Measurements from ENCODE around the gene UBE2L5.

Gene UBE2L5

DNA sequence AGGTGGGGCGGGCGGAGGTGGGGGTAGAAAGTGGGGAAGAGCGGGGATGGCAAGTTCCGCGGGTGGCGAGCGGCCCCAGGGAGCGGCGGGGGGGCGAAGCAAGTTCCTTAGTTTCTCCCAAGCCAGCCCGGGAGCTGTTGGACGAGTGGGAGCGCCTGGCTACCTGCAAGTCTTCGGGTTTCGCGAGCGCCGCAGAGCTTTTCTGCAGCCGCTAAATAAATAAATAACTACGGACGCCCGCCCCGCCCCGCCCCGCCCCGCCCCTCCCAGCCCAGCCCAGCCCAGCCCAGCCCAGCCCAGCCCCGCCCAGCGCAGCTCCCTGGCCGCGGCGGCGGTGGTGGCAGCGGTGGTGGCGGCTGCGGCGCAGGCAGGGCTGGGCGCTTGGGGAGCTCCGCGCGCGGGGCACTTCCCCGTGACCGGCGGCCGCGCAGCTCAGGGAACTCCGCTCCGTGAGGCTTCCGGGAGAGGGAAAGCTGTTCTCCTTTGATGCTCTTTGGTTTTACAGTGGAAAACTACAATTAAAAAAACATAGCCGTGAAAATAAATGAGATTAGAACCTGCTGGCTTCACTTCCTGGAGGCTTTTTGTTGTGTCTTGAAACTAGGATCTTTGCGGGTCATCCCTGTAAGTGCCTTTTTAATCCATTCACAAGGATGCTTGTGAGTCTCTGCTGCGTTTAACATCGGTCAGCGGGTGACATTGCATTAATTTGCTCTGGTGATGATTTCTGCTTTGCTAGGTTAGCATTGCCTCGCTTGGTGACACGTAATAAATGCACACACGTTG, at the start of gene UBE2L5:
Gene UBE2L5 (plus strand): TSS at position 440 of the 786 bp plus-strand sequence. CDS start 5,498 bp downstream, outside the sequence.
- peaks cover 17% of the 10 kb centered on the region for H3K27me3 Mint-ChIP-seq
- H3K4me1 Mint-ChIP-seq, result peaks cover 13% of the 10 kb centered on the region
- CTCF ChIA-PET, result no interaction called here
- peak; percentile 77 for DNase-seq
- no peaks in the 10 kb centered on the region for H3K9me3 Mint-ChIP-seq
- no peaks in the 10 kb centered on the region for H3K36me3 Mint-ChIP-seq
- H3K27ac Mint-ChIP-seq, result peak within 1 kb of the TSS; percentile 62
- H3K4me3 Mint-ChIP-seq, result peak within 1 kb of the TSS; percentile 76

DNA sequence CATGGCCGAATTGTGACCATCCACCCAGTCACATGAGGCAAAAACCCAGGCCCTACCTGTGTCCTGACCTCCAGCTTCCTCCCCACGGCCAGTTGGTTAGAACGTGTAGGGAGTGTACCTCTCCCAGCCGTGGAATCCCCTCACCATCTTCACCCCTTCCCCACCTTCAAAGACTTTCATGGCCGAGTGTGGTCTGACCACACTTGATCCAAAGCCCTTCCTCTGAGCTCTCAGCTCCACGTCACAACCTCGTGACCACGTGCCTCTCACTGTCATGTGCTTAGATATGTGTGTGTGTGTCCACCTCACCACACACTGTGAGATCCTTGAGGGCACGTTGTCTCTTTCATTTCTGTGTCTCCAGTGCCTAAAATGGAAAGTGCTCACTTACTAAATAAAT, 48.6 kb upstream of the UBE2L5 start:
- CTCF ChIA-PET, result interaction anchor here (1.1 to 4.1 kb wide), 13 partner anchors 9 to 241 kb away, joined by 3 to 29 read pairs (median 5); no protein-coding TSS in a partner anchor

DNA sequence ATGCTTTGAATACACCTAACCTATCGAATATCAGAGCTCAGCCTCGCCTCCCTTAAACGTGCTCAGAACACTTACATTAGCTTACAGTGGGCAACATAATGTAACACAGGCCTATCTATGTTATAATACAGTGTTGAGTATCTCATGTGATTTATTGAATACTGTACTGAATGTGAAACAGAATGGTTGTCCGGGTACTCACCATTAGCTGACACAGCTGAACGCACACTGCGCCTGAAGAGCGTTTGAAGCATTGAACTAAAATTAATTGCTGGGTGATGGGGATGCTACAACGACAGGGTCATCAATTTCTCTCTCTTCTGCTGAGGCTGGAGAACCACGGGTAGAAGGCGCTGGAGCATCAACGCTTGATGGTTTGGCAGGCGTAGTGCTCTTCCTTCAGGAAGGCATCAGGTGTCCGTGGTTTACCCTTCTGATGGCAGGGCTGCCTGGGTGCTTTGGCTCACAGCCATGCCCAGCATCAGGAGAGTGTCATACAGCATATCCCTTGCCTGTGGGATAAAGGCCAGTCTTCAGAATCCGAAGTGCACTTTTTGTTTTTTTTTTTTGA, 46.9 kb upstream of the UBE2L5 start:
- peaks cover 94% of the 10 kb centered on the region for H3K4me1 Mint-ChIP-seq
- H3K9me3 Mint-ChIP-seq, result no peaks in the 10 kb centered on the region
- H3K36me3 Mint-ChIP-seq, result peaks cover 23% of the 10 kb centered on the region
- CTCF ChIA-PET, result interaction anchor here (0.9 to 4.1 kb wide), 14 partner anchors 8 to 243 kb away, joined by 3 to 31 read pairs (median 5); no protein-coding TSS in a partner anchor
- peak overlapping the region; percentile 82 for H3K4me3 Mint-ChIP-seq
- H3K27ac Mint-ChIP-seq, result peak overlapping the region; percentile 97
- DNase-seq, result no peak
- H3K27me3 Mint-ChIP-seq, result no peaks in the 10 kb centered on the region

More for the DNA sequence above, 48.6 kb upstream of the UBE2L5 start:
- Mint-ChIP-seq H3K4me3 (peak overlapping the region; percentile 82), H3K27ac (peak overlapping the region; percentile 97), H3K27me3 (no peaks in the 10 kb centered on the region), H3K4me1 (peaks cover 94% of the 10 kb centered on the region), H3K36me3 (peaks cover 36% of the 10 kb centered on the region), H3K9me3 (no peaks in the 10 kb centered on the region)
- peak; percentile 60 for DNase-seq

DNA sequence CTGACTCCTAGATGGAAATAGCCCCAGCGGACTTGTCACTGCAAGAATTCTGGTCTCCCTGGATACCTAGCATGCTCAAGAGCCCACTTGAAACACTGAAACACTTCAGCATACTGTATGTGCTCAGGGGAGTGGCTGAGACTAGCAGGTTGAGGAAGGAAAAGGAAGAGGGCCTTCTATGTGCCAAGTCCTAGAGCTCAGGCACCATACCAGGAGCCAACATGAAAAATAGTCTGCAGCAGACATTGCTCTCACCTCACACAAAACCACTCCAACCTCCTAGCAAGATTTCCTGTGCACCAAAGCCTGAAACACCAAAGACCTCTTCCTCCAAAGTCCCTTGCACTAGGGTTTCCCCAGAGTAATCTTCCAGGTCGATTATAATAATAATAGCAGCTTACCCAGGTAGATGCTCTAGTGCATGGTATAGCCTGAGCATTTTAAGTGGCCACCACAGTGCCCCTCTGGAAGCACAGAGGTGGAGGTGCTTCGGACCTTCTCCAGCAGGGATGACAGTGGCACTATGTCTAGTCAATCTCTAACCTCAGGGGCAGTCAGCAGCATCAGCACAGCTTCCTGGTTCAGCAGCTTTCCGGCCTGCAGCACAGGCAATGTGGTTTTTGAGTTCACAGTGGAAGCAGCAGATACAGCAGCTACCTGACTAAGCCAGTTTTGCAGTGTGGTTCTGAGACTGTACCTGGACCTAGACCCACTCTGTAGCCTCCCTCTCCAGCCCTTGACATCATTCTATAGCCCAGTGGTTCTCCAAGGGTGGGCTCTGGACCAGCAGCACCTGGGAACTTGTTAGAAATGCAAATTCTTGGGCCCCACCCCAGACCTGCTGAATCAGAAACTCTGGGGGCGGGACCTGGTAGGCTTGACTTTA, 45.6 kb upstream of the UBE2L5 start:
- peak; percentile 85 for DNase-seq
- H3K4me3 Mint-ChIP-seq, result peak overlapping the region; percentile 82
- H3K4me1 Mint-ChIP-seq, result peaks cover 90% of the 10 kb centered on the region
- peaks cover 17% of the 10 kb centered on the region for H3K36me3 Mint-ChIP-seq
- H3K27ac Mint-ChIP-seq, result peak overlapping the region; percentile 97
- H3K27me3 Mint-ChIP-seq, result no peaks in the 10 kb centered on the region
- CTCF ChIA-PET, result interaction anchor here (0.9 to 4.1 kb wide), 6 partner anchors 12 to 91 kb away, joined by 3 to 31 read pairs (median 4); no protein-coding TSS in a partner anchor
- peaks cover 3% of the 10 kb centered on the region for H3K9me3 Mint-ChIP-seq

DNA sequence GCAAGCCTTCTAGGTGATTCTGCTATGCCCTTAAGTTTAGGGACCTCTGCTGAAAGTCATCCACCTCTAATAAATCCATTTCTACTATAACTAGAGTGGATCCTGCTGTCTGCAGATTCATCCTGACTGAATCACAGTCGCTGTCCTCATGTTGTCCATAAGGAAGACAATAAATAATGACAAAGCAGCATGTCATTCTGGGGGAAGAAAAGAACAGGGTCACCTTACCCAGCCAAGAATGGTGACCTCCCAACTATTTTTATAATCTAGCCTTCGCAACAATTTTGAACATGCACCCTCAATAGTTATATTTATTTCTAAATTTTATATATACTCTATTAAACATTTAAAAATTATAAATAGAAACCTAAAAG, 45.0 kb upstream of the UBE2L5 start:
- Mint-ChIP-seq H3K27me3 (no peaks in the 10 kb centered on the region), H3K36me3 (peaks cover 17% of the 10 kb centered on the region), H3K4me1 (peaks cover 89% of the 10 kb centered on the region), H3K9me3 (peaks cover 3% of the 10 kb centered on the region), H3K4me3 (peak overlapping the region; percentile 82), H3K27ac (peak overlapping the region; percentile 97)
- CTCF ChIA-PET, result interaction anchor here (1.3 to 4.1 kb wide), 4 partner anchors 12 to 85 kb away, joined by 3 to 31 read pairs (median 16); no protein-coding TSS in a partner anchor
- no peak for DNase-seq

DNA sequence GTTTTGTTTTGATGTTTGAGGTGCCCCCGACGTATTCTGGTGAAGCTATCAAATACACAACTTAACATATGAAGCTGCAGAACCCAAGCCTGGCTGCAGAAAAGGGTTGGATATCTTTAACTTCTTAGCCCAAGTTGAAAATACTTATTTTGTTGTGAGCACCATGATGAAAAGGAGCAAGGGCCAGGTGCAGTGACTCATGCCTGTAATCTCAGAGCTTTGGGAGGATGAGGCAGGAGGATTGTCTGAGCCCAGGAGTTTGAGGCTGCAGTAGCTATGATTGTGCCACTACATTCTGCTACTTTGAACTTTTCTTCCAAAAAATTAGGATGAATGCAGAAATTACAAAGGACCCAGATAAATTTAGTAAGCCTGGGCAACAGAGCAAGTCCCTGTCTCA, 44.1 kb upstream of the UBE2L5 start:
- H3K27ac Mint-ChIP-seq, result peak overlapping the region; percentile 62
- DNase-seq, result no peak
- H3K27me3 Mint-ChIP-seq, result no peaks in the 10 kb centered on the region
- no peak overlapping the region for H3K4me3 Mint-ChIP-seq
- H3K36me3 Mint-ChIP-seq, result peaks cover 13% of the 10 kb centered on the region
- CTCF ChIA-PET, result interaction anchor here (1.0 kb wide), 1 partner anchor 11 kb away, joined by 5 read pairs; no protein-coding TSS in a partner anchor
- H3K9me3 Mint-ChIP-seq, result peaks cover 3% of the 10 kb centered on the region
- H3K4me1 Mint-ChIP-seq, result peaks cover 87% of the 10 kb centered on the region

DNA sequence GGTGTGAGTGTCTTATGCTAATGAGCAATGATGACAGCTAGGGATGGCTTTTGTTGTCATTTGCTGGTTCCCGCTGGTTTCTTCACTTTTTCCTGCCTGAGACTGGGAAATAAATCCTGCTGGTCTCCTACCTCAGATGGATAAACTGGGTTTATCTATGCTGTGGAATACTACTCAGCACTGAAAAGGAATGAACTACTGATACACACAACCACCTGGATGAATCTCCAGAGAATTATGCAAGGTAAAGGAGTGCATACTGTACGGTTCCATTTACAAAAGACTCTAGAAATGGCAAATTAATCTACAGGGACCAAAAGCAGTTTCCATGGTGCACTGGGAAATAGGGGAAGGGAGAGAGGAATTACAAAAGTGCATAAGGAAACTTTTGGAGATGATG, 41.2 kb upstream of the UBE2L5 start:
- Mint-ChIP-seq H3K27me3 (no peaks in the 10 kb centered on the region), H3K27ac (no peak overlapping the region), H3K9me3 (peaks cover 3% of the 10 kb centered on the region), H3K36me3 (peaks cover 5% of the 10 kb centered on the region), H3K4me3 (no peak overlapping the region), H3K4me1 (peaks cover 76% of the 10 kb centered on the region)
- CTCF ChIA-PET, result no interaction called here
- DNase-seq, result no peak

DNA sequence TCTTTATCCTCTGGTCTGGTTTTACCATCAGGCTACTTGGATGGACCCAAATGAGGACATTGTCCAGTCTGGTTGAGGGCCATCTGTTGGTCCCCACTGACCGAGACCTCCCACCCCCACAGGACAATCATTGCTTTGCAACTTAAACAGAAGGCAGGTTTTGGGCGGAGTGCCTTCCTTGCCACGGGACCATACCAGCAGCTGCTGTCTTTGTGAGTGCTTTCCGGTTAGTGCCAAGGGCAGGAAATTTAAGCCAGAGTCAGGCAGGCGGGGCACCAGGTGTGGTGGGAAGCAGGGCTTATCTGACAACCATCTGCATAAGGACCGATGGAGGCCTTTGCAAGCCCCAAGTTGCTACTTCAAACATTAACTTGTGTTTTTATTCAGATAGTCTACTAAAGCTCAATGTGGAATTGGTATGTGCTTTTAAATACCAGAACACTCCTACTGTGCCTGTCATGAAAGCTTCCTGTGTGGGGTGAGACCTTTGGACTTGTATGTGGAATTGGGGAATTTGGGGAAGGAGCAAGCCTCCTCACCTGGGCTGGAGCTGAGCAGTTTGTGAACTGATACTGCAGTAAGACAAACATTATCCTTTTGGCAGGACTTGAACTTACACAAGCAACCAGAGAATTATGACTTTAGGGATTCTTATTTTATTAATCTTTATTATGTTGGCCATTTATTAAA, 39.3 kb upstream of the UBE2L5 start:
- peaks cover 5% of the 10 kb centered on the region for H3K36me3 Mint-ChIP-seq
- H3K4me3 Mint-ChIP-seq, result no peak overlapping the region
- CTCF ChIA-PET, result interaction anchor here (0.9 to 1.1 kb wide), 2 partner anchors 9 to 11 kb away, joined by 3 to 5 read pairs; no protein-coding TSS in a partner anchor
- peaks cover 68% of the 10 kb centered on the region for H3K4me1 Mint-ChIP-seq
- H3K27ac Mint-ChIP-seq, result peak overlapping the region; percentile 67
- peak; percentile 43 for DNase-seq
- peaks cover 3% of the 10 kb centered on the region for H3K9me3 Mint-ChIP-seq
- no peaks in the 10 kb centered on the region for H3K27me3 Mint-ChIP-seq

DNA sequence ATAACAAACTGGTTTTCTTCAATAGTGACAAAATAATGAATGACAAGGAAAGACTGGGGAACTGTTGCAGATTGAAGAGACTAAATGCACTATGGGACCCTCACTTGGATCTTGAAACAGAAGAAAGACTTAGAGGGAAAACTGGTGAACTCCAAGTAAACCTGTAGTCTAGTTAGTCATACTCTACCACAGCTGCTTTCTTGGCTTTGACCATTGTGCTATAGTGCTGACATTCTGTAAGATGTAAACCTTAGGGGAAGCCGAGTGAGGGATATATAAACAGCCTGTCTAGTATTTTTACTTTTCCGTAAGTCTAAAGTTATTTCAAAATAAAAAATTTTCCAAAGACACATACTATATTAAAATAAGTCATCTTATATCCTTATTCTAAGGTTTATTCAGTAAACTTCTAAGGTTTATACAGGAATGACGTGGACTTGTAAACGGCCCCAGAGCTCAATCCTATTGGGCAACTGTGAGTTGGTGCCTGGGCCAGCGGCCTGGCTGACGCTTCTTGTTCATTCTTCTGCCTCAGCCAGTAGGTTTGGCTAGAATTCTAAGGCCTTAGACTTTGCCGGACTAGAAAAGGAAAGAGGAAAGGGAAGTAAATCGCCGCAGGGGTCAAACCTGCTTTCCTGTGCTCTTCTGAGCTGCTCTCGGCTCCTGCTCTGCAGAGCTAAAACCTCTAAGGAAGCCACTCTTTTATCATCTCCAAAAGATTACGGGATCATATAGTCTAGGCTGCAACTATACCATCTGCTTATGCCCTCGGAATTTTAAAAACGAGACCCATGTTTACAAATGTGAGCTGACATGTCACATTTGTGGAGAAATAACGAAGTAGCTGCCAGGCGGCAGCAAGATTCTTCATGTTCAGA, 33.6 kb upstream of the UBE2L5 start:
- Mint-ChIP-seq H3K4me1 (peaks cover 71% of the 10 kb centered on the region), H3K27ac (peak overlapping the region; percentile 93), H3K9me3 (no peaks in the 10 kb centered on the region), H3K27me3 (no peaks in the 10 kb centered on the region), H3K4me3 (peak overlapping the region; percentile 53), H3K36me3 (no peaks in the 10 kb centered on the region)
- CTCF ChIA-PET, result interaction anchor here (1.2 to 3.1 kb wide), 6 partner anchors 9 to 256 kb away, joined by 4 to 31 read pairs (median 4); partner anchors contain the start of gene KATNAL1
- no peak for DNase-seq

DNA sequence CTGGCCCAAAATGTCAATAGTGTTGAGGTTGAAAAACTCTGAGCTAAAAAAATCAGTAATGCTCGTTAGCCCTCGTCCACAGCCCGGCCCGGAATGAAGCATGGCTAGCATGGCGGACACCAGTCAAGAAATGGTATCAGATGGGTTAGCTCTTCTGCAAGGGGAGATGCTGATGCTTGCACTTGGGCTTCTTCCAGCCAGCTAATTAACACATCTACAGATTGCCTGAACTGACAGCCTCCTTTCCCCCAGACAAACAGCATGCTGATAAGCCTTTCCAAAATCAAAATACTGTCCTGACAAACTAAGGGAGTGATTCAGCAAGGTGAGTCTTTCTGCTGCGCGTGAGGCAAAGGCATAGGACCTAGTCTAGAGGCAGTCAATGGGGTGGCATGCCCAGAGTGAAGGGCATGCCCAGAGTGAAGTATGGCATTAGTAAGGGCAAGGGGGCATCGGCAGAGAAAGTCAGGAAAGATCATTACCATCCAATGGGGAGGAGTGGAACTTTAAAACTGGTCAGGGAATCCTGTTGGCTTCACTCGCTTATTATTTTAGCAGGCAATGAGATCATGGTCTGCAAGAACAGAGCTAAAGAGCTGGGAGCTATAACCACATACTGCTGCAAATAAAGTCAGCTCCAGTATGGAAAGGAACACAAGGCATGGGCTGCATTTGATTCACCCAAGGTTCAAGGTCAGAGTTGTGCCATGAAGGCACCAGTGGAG, 30.2 kb upstream of the UBE2L5 start:
- Mint-ChIP-seq H3K27ac (no peak overlapping the region), H3K9me3 (no peaks in the 10 kb centered on the region), H3K4me1 (peaks cover 77% of the 10 kb centered on the region), H3K27me3 (no peaks in the 10 kb centered on the region), H3K36me3 (no peaks in the 10 kb centered on the region), H3K4me3 (no peak overlapping the region)
- CTCF ChIA-PET, result no interaction called here
- DNase-seq, result no peak

DNA sequence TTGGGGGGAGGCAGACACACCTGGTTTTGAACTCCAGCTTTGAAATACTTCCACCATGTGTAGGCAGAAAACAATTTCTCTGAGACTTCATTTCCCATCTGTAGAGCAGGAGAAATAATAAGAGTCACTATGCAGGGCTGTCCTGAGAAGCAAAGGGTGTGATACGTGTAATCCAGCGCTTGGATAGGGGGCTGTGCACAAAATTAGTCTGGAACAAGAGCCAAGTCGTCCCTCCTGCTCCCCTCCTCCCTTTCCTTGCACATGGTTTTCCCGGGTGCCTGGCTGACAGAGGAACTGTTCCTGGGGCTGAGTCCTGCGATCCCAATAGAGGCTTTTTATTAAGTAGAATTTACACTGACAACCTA, 29.6 kb upstream of the UBE2L5 start:
- Mint-ChIP-seq H3K27ac (peak overlapping the region; percentile 97), H3K36me3 (no peaks in the 10 kb centered on the region), H3K9me3 (no peaks in the 10 kb centered on the region), H3K27me3 (no peaks in the 10 kb centered on the region), H3K4me3 (no peak overlapping the region), H3K4me1 (peaks cover 75% of the 10 kb centered on the region)
- DNase-seq, result no peak
- CTCF ChIA-PET, result interaction anchor here (3.2 kb wide), 1 partner anchor 15 kb away, joined by 20 read pairs; no protein-coding TSS in a partner anchor

DNA sequence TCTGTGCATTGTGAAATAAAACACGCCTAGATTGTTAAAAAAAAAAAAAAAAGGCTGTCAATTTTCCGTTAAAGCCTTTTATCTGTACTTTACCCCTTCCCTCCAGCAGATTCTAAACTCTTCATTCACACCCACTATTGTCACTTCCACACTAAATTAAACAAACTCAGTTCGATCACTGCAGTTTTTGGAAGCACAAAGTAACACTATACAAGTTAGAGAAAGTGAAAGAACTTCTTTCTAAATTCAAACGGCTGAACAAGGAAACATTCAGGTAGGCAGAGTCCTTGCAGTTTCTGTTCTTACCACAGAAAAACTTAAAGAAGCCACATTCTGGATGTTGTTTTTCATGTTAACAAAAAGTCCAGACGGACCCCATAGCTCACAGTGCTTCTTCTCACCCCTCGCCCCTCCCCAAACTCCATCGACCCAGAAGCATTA, 27.5 kb upstream of the UBE2L5 start:
- H3K36me3 Mint-ChIP-seq, result no peaks in the 10 kb centered on the region
- H3K27ac Mint-ChIP-seq, result peak overlapping the region; percentile 97
- CTCF ChIA-PET, result interaction anchor here (1.0 to 3.2 kb wide), 4 partner anchors 13 to 262 kb away, joined by 4 to 29 read pairs (median 14); no protein-coding TSS in a partner anchor
- H3K4me3 Mint-ChIP-seq, result peak overlapping the region; percentile 76
- no peak for DNase-seq
- H3K4me1 Mint-ChIP-seq, result peaks cover 58% of the 10 kb centered on the region
- no peaks in the 10 kb centered on the region for H3K27me3 Mint-ChIP-seq
- H3K9me3 Mint-ChIP-seq, result no peaks in the 10 kb centered on the region

Data from activated naive CD4-positive, alpha-beta T cell treated with anti-CD3 and anti-CD28 coated beads, Interleukin-2, amount 10 ng/mL, durations not matched to agents 7 days and 5 days (primary cell).